ENCODE data around the gene TSPAN17. TPM values are rescaled to one million over a fixed set of nuclear protein-coding genes. Genes with fewer than 3 reads are reported as not detected.

Gene TSPAN17
- total and polyA plus RNA-seq, 9 of the 15 experiments (the other 6 are each of a cell fraction or from before 2014, with no cell fraction given), result 0.73 to 58.3 (median 34.5) TPM

DNA sequence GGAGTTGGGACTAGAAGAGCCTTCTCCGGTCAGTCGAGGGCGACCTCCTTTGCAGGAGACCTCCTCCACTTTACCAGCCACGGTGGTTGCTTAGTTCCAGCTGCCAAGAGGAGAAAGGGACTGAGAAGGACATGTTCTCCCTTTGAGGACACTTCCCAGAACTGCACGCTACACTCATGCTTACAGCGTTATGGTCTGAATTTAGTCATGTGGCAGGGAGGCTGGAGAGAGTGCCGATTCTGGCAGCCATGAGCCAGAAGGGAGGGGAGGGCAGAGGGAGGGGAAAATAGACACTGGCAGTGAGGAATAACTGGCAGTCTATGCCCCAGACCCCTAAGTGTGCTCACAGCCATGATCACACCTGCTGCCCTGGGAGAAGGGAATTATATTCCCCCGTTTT, 47.8 kb downstream of the TSPAN17 start:
- Histone ChIP-seq H3K4me2 (ENCODE audit: insufficient read depth, low read length) (no peak overlapping the region), H4K20me1 (replicated peaks; ENCODE audit: control insufficient read depth, insufficient read depth, low read length) (no peaks in the 10 kb centered on the region; the same call in 1 of the 2 replicates), H3K27me3 (ENCODE audit: control insufficient read depth in 2 of 2, insufficient read depth in 2 of 2, low read length in 2 of 2) (peaks cover 43 to 86% of the 10 kb centered on the region in 2 experiments), H3K4me1 (replicated peaks in 1 of 2; ENCODE audit: control insufficient read depth in 2 of 2, insufficient read depth in 2 of 2, low read length in 2 of 2) (peaks cover 0 to 12% of the 10 kb centered on the region in 2 experiments; a peak in 3 of 5 replicates), H3K9me3 (replicated peaks; ENCODE audit: control insufficient read depth, insufficient read depth, low read depth, low read length) (no peaks in the 10 kb centered on the region), H2AFZ (ENCODE audit: low read depth, low read length) (no peak overlapping the region), H3K79me2 (ENCODE audit: control insufficient read depth, insufficient read depth, low read length) (no peaks in the 10 kb centered on the region), H3K4me3 (no peak overlapping the region), H3K9ac (ENCODE audit: insufficient read depth in 1 of 2, low read depth in 2 of 2, low read length in 2 of 2) (no peak overlapping the region), H3K36me3 (ENCODE audit: control insufficient read depth, insufficient read depth, low read length) (no peaks in the 10 kb centered on the region), H3K9me1 (ENCODE audit: control insufficient read depth, insufficient read depth, low read length) (no peaks in the 10 kb centered on the region), H3K27ac (ENCODE audit: extremely low read depth, low read depth, low read length) (no peak overlapping the region)
- DNase-seq (ENCODE audit: extremely low read depth in 1 of 4, low spot score in 3 of 4) (no peak), FAIRE-seq (peak; percentile 19), ATAC-seq (no peak)
- ChIA-PET POLR2A (interaction anchor here (0.6 kb wide), 1 partner anchor 18 kb away, joined by 3 read pairs; no protein-coding TSS in a partner anchor), CTCF (ENCODE audit: low intra/inter-chr PET ratio) (no interaction called here)
- 0% methylated on average over 6 of the region's 8 CpGs for WGBS (ENCODE audit: insufficient coverage, low coverage, missing lambda C conversion rate)
- BruUV-seq (replicated peaks), result no TSS peak
- no peak for TF ChIP-seq ZBTB17 (CRISPR knock-in tag; IDR thresholded peaks at IDR 0.05)
- TF ChIP-seq, protein P1, sequence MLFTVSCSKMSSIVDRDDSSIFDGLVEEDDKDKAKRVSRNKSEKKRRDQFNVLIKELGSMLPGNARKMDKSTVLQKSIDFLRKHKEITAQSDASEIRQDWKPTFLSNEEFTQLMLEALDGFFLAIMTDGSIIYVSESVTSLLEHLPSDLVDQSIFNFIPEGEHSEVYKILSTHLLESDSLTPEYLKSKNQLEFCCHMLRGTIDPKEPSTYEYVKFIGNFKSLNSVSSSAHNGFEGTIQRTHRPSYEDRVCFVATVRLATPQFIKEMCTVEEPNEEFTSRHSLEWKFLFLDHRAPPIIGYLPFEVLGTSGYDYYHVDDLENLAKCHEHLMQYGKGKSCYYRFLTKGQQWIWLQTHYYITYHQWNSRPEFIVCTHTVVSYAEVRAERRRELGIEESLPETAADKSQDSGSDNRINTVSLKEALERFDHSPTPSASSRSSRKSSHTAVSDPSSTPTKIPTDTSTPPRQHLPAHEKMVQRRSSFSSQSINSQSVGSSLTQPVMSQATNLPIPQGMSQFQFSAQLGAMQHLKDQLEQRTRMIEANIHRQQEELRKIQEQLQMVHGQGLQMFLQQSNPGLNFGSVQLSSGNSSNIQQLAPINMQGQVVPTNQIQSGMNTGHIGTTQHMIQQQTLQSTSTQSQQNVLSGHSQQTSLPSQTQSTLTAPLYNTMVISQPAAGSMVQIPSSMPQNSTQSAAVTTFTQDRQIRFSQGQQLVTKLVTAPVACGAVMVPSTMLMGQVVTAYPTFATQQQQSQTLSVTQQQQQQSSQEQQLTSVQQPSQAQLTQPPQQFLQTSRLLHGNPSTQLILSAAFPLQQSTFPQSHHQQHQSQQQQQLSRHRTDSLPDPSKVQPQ (CRISPR knock-in tag; IDR thresholded peaks at IDR 0.05; ENCODE audit: borderline replicate concordance), result no peak
- no peak for TF ChIP-seq MCM7 (IDR thresholded peaks at IDR 0.05)
- TF ChIP-seq CEBPZ (IDR thresholded peaks at IDR 0.05; ENCODE audit: borderline replicate concordance, low read depth, low read length), result no peak
- TF ChIP-seq BACH1 (tag; IDR thresholded peaks at IDR 0.05), result no peak
- TF ChIP-seq RBM34 (IDR thresholded peaks at IDR 0.05; ENCODE audit: borderline replicate concordance, insufficient read depth, low read length), result no peak
- no peak for TF ChIP-seq STAT5B (CRISPR knock-in tag; IDR thresholded peaks at IDR 0.05)
- no peak for TF ChIP-seq DPF2 (IDR thresholded peaks at IDR 0.05)
- TF ChIP-seq GTF2A2 (tag; IDR thresholded peaks at IDR 0.05), result no peak
- intact Hi-C loops (cut with micrococcal nuclease) (no loop called here), in situ Hi-C loops (cut with MboI) (no loop called here)
